Epithelial cell of proximal tubule (primary cell): ENCODE data around the gene NDUFS5. TPM values are rescaled to one million over a fixed set of nuclear protein-coding genes. Genes with fewer than 3 reads are reported as not detected.
"Not testable (repeated sequence)": the region's sequence is repeated elsewhere in the genome, so short reads cannot be mapped to it uniquely, and the experiment has no call there.

Experiments used
- DNase-seq: peaks from one replicate; pipeline ENCODE4 v3.0.0-alpha.2; 2011; ENCODE audit warnings: low read depth
- H3K4me3 ChIP-seq: 2 replicates; pipeline ENCODE4 v1.5.1; 2011; ENCODE audit warnings: low read depth, mild to moderate bottlenecking, low read length
- CTCF ChIP-seq: conservative IDR thresholded peaks from 2 replicates; pipeline ENCODE4 v1.5.1; 2012; ENCODE audit warnings: low read depth, mild to moderate bottlenecking, low read length
- total RNA-seq: library from RNA; depleted of rRNA; stranded (reverse); fragments of >200 nt; gene quantifications from 2 replicates; pipeline ENCODE4 v1.2.3, GENCODE V29; 2015

The NDUFS5 gene
- total RNA-seq, 1 donor from 2014 or later, result 889 TPM

- DNase-seq, result no peak
- no peak for TF ChIP-seq CTCF
- no peak overlapping the region for H3K4me3 ChIP-seq
Observed at GRCh38 chr1:39003794-39004193, 22.4 kb upstream of the NDUFS5 start.

- TF ChIP-seq CTCF, result no peak
- no peak for DNase-seq
- no peak overlapping the region for H3K4me3 ChIP-seq
Observed at GRCh38 chr1:39006287-39006686, 19.9 kb upstream of the NDUFS5 start.

DNA sequence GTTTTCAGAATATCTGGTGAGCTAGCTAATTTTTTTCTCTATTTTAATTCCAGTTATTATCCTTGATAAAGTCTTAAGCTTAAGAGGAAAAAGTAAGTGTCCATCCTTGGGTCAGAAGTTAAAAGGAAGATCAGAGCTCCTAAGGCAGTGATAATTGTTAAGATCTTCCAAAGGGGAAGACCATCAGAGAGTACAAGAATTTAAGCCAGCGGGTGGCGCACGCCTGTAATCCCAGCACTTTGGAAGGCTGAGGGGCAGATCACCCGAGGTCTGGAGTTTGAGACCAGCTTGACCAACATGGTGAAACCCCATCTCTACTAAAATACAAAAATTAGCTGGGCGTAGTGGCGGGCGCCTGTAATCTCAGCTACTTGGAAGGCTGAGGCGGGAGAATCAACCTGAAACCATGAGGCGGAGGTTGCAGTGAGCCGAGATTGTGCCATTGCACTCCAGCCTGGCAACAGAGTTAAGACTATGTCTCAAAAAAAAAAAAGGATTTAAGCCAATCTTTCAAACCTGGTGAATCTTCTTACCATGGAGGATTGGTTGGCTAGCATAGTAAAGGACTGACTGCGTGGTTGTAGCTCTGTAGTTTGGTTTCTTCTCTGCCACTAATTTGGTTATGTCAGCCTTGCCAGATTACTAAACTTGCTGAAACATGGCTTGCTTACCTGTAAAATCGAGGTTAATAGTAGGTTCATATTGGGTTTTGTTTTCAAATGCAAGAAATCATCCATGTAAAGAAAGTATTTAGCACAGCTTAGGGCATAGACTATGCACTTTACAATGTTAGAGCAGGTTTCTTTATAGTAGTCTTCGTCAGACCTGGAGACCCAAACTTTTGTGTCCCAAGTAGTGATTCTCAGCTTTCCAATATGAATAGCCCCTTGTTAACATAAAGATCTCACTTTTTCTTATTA is 19.2 kb upstream of the NDUFS5 start:
- DNase-seq, result no peak
- no peak overlapping the region for H3K4me3 ChIP-seq
- no peak for TF ChIP-seq CTCF

- DNase-seq, H3K4me3 ChIP-seq: not testable (repeated sequence)
Observed at GRCh38 chr1:39014956-39015355, 11.2 kb upstream of the NDUFS5 start.

DNA sequence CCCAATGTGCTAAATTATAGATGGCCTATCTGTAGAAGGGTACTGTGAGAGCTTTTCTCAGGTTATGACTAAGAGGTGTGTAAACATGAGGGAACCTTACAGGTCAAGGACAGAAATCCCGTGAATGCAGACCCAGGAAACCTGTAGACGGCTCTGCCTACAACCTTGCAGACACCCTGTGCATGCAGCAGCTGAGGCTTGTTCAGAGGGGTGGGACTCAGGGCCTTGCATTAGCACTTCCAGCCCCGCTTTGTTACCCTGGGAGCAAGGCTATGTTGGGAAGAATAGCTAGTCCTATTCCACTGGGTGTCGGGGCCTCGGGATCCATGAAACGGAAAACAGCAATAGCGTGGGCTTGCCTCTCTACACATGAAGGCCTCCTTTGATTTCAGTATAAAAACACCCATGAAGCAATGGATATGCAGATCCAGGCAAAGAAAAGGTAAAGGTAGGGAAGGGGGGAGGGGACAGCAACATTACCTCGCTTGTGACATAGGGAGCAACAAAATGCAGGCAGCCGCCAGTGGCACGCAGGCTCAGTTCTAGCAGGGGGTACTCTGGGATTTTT is 9.5 kb upstream of the NDUFS5 start:
- DNase-seq, result no peak
- no peak for TF ChIP-seq CTCF
- no peak overlapping the region for H3K4me3 ChIP-seq

GRCh38 chr1:39017266-39017665 is 8.9 kb upstream of the NDUFS5 start:
- no peak for DNase-seq
- H3K4me3 ChIP-seq, result no peak overlapping the region
- TF ChIP-seq CTCF, result no peak

DNA sequence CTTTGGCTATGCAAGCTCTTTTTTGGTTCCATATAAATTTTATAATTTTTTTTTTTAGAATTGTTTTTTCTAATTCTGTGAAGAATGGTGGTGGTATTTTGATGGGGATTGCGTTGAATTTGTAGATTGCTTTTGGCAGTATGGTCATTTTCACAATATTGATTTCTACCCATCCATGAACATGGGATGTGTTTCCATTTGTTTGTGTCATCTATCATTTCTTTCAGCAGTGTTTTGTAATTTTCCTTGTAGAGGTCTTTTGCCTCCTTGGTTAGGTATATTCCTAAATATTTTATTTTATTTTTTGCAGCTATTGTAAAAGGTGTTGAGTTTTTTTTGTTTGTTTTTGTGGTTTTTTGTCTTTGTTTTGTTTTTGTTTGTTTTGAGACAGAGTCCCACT is 5.7 kb upstream of the NDUFS5 start:
- not testable (repeated sequence) for H3K4me3 ChIP-seq, DNase-seq

- no peak for TF ChIP-seq CTCF
- H3K4me3 ChIP-seq, result no peak overlapping the region
- DNase-seq, result no peak
Observed at GRCh38 chr1:39021426-39021825, 4.7 kb upstream of the NDUFS5 start.
